ENCODE results near the gene PFN1.

- TF ChIP-seq, protein P1, sequence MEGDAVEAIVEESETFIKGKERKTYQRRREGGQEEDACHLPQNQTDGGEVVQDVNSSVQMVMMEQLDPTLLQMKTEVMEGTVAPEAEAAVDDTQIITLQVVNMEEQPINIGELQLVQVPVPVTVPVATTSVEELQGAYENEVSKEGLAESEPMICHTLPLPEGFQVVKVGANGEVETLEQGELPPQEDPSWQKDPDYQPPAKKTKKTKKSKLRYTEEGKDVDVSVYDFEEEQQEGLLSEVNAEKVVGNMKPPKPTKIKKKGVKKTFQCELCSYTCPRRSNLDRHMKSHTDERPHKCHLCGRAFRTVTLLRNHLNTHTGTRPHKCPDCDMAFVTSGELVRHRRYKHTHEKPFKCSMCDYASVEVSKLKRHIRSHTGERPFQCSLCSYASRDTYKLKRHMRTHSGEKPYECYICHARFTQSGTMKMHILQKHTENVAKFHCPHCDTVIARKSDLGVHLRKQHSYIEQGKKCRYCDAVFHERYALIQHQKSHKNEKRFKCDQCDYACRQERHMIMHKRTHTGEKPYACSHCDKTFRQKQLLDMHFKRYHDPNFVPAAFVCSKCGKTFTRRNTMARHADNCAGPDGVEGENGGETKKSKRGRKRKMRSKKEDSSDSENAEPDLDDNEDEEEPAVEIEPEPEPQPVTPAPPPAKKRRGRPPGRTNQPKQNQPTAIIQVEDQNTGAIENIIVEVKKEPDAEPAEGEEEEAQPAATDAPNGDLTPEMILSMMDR (conservative IDR thresholded peaks at IDR 0.05; ENCODE audit: low read depth, low read length): no peak
- TF ChIP-seq EZH2 (IDR thresholded peaks at IDR 0.05; ENCODE audit: borderline replicate concordance, low read depth, low read length, poor library complexity, severe bottlenecking): no peak
Measured at GRCh38 chr17:4950746-4951204, 2.4 kb upstream of the PFN1 start, which contains the start of gene ENO3.

All from A673 (cell line).